Islet precursor cell (in vitro differentiated cells): ENCODE data around the gene USP53.
"Not testable (repeated sequence)": the region's sequence is repeated elsewhere in the genome, so short reads cannot be mapped to it uniquely, and the experiment has no call there.

ENCODE experiments used
- DNase-seq: peaks from one replicate; pipeline ENCODE4 v3.0.0-alpha.2; 2018

The USP53 gene

DNA sequence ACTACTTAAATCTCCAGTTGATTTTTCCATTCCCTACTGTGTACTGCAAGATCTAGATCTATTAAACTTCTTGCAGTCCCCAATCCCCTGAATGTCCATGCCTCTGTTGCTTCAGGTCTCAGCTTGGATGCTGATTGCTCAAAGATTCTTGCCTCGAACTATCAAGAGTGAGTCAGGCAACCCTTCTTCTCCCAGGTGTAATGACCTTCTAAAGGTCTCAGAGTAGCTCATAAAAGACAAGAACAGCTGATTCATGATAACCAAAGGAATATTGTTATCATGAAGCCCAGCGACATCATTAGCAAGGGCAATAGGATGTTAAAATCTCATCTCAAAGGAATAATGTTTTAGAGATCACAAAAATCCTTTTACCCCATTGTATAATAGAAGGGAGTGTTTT, 116.2 kb downstream of the USP53 start:
- DNase-seq: no peak

DNA sequence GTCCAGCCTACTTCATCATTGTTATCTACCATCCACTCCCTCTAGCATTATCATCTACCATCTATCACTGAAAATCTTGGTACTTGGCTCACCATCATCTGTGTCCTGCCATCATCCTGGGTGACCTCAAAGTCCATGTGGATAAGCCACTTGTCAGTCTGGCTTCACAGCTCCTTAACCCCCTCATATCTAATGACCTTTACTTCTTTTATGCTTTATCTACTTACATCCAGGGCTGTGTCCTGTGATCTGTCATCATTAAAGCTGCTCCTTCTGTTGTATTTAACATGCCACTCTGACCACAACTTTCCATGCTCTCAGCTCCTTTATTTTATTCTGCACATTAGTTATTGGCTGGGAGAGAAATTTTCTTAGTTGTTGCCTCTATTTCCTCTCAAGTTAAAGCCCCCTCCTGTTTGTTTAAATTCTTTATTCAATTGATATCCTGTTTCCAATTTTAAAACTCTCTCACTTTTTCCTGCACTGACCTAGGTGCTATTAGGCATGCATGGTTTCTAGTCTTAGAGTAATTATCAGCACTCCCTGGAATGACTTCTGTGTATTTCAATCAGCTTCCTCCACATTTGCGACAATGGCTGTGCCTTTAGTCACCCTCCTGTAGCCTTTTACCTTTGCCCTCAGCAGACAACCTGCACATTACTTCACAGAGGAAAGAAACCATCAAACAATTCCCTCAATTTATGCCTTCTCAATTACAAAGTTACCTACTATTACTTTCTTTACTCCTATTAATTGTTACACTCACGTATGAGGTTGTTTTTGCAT, 117.5 kb downstream of the USP53 start:
- DNase-seq: no peak

DNA sequence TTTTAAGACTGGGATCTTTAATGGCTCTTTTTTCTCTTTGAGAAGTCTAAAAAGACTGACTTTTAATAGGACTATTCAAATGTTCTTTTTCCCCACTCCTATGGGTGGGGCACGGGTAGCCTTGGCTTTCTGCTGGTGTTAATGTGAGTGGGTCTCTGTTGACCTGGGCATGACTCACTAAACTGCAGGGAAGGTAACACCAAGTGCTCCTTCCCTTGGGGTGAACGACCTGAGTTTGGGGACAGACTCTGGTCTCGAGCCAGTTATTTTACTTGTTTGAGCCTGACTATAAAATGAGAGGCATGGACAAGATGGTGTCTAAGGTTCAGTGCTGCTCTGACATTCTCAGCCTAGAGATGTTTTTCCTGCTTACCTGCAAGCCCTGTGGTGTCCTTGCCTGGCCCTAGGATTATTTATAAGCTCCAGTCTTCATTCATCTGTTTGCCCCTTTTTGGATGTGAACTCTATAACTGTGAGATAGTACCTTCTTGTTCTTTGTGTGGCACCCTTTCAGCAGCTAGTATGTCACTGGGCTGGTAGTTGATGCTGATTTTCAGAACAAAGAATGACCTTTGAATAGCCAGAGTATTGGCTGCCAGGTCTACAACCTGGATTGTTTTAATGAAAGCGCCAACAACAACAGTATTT, 123.9 kb downstream of the USP53 start:
- DNase-seq: not testable (repeated sequence)

DNA sequence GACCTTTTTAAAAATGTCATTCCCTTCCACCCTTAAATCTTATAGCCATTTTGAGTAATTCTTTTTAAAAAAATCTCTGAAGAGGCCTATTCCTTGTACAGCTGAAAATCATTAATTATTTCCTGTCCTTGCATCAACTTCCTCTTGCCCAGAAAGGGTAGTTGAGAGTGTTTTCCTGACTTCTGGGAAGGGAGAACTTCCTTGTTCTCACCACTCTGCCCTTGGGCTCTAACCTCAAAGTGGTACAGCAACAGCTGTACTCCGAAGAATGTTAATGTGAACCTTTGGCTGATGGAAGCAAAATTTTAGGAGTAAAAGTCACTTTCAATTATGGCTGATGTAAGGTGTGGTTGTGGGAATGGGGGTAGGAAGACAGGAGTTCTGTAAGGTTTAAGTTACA, 124.5 kb downstream of the USP53 start:
- DNase-seq: peak; percentile 59

DNA sequence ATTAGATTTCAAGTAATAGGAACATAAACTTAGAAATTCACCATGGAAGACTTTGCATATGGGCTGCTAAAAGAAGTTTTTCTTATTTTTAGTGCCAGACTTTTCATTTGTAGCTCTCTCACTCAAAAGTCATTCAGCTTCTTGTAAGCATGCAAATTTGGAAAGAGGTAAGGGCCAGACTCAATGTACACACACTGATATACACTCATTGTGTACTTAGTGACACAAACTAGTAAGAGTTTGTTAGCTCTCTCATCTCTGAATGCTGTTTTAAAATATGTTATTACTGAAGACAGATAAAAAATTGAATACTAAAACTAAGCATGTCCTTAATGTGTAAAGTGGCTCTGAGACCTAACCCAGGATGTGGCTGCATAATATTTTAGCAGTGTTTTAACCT, 127.4 kb downstream of the USP53 start:
- DNase-seq: not testable (repeated sequence)

DNA sequence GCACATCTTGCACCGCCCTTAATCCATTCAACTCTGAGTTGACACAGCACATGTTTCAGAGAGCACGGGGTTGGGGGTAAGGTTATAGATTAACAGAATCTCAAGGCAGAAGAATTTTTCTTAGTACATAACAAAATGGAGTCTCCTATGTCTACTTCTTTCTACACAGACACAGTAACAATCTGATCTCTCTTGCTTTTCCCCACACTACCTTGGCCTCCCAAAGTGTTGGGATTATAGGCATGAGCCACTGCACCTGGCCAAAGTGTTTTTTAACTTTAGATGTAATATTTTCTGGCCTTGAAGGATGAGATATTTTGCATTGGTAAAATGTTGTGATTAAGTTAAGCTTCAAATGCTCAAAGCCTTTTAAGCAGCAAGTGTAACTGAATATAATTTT, 130.8 kb downstream of the USP53 start:
- not testable (repeated sequence) for DNase-seq
